Suprapubic skin (tissue), 3 donors: ENCODE measurements around the gene MYL12A.

Experiments
- EP300 ChIP-seq: sonication (generic); formaldehyde crosslinking; IDR thresholded peaks from one replicate; pipeline ENCODE4 v1.6.1; 2017; ENCODE audit warnings: antibody characterized with exemption
- POLR2A ChIP-seq, 2 donors: fragments of 450-650 bp; IDR thresholded peaks; one replicate each; pipeline ENCODE4 v1.6.1; 2017; ENCODE audit warnings: antibody characterized with exemption in 2 of 2, mild to moderate bottlenecking in 2 of 2, moderate library complexity in 2 of 2
- TF ChIP-seq, protein P1 (sequence below), 2 donors: fragments of 200-600 bp in 1 of 2; fragments of 450-650 bp in 1 of 2; sonication (generic) in 1 of 2; IDR thresholded peaks; one replicate each; pipeline ENCODE4 v1.5.1; 2016 to 2019; ENCODE audit warnings: antibody characterized with exemption in 2 of 2, mild to moderate bottlenecking in 1 of 2, moderate library complexity in 1 of 2

DNA sequence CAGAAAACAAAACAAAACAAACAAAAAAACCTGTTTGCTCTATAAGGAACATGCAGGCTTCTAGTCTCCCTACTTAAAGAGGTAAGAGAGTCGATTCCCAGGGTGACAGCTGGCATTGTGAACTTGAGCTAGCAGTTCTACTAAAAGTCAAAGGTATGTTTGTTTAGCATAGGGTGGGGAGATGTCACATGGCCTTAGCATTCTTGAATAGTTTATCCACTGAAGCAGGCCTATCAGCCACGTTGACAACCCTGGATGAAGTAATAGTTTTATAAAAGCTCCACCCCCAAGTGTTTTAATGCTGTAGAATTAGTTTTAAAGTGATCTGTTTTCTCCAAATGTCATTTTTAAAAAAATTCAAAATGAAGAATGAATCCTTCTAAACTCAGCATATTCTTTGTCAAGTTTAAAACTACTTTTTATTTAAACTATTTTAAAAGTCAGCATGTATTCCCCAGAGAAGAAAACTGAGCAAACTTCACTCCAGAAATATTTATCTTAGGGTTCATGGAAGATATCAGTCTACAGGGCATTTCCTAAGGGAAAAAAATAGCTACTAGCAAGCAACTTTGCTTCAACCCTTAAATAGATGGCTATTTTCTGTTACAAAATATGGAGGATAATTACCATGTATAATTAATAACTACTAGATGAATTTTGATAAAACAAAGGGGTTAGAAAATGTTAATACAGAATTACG, 29.5 kb upstream of the MYL12A start:
- TF ChIP-seq POLR2A (IDR thresholded peaks at IDR 0.05) = no peak
- TF ChIP-seq, protein P1, sequence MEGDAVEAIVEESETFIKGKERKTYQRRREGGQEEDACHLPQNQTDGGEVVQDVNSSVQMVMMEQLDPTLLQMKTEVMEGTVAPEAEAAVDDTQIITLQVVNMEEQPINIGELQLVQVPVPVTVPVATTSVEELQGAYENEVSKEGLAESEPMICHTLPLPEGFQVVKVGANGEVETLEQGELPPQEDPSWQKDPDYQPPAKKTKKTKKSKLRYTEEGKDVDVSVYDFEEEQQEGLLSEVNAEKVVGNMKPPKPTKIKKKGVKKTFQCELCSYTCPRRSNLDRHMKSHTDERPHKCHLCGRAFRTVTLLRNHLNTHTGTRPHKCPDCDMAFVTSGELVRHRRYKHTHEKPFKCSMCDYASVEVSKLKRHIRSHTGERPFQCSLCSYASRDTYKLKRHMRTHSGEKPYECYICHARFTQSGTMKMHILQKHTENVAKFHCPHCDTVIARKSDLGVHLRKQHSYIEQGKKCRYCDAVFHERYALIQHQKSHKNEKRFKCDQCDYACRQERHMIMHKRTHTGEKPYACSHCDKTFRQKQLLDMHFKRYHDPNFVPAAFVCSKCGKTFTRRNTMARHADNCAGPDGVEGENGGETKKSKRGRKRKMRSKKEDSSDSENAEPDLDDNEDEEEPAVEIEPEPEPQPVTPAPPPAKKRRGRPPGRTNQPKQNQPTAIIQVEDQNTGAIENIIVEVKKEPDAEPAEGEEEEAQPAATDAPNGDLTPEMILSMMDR (IDR thresholded peaks at IDR 0.05) = no peak
- no peak for TF ChIP-seq EP300
